Mammary epithelial cell (primary cell): ENCODE measurements around the gene C4BPB.

ENCODE experiments used
- EZH2 ChIP-seq: IDR thresholded peaks from 2 replicates; pipeline ENCODE4 v1.6.1; 2012; ENCODE audit warnings: low read length, inconsistent platforms, borderline replicate concordance
- TF ChIP-seq, protein P1 (sequence below), 2 donors: IDR thresholded peaks in 1 of 2; conservative IDR thresholded peaks in 1 of 2; 2 replicates each; pipeline ENCODE4 v1.5.1; 2011 to 2012; ENCODE audit warnings: inconsistent platforms in 2 of 2, low read length in 2 of 2, mild to moderate bottlenecking in 2 of 2, control low read depth in 1 of 2, low read depth in 1 of 2; ENCODE audit not compliant: insufficient read depth in 1 of 2; ENCODE audit errors: extremely low read depth in 1 of 2

- TF ChIP-seq, protein P1, sequence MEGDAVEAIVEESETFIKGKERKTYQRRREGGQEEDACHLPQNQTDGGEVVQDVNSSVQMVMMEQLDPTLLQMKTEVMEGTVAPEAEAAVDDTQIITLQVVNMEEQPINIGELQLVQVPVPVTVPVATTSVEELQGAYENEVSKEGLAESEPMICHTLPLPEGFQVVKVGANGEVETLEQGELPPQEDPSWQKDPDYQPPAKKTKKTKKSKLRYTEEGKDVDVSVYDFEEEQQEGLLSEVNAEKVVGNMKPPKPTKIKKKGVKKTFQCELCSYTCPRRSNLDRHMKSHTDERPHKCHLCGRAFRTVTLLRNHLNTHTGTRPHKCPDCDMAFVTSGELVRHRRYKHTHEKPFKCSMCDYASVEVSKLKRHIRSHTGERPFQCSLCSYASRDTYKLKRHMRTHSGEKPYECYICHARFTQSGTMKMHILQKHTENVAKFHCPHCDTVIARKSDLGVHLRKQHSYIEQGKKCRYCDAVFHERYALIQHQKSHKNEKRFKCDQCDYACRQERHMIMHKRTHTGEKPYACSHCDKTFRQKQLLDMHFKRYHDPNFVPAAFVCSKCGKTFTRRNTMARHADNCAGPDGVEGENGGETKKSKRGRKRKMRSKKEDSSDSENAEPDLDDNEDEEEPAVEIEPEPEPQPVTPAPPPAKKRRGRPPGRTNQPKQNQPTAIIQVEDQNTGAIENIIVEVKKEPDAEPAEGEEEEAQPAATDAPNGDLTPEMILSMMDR (conservative IDR thresholded peaks at IDR 0.05 in 1 of 2, IDR thresholded peaks at IDR 0.05 in 1 of 2; ENCODE audit: extremely low read depth in 1 of 2, insufficient read depth in 1 of 2, low read depth in 1 of 2, low read length in 2 of 2), result no peak
- no peak for TF ChIP-seq EZH2
Observed at GRCh38 chr1:207088161-207088560, 499 bp upstream of the C4BPB start.
